SK-N-SH treated with all-trans-retinoic acid at 6 μM for 48 hours (cell line): ENCODE data around the gene SARS2.

Source experiments
- BACH2 ChIP-seq: fragments of 250-450 bp; sonication (Bioruptor Pico); IDR thresholded peaks from 2 replicates; pipeline ENCODE4 v1.9.0; 2021; ENCODE audit warnings: mild to moderate bottlenecking, borderline replicate concordance
- CSDC2 ChIP-seq: fragments of 250-450 bp; sonication (Bioruptor Pico); IDR thresholded peaks from 2 replicates; pipeline ENCODE4 v1.5.0; 2020; ENCODE audit warnings: mild to moderate bottlenecking, moderate library complexity
- CSRNP3 ChIP-seq: fragments of 250-450 bp; sonication (Bioruptor Pico); IDR thresholded peaks from 2 replicates; pipeline ENCODE4 v1.5.1; 2021; ENCODE audit warnings: mild to moderate bottlenecking, moderate library complexity
- ESRRG ChIP-seq: fragments of 250-450 bp; sonication (Bioruptor Pico); IDR thresholded peaks from 2 replicates; pipeline ENCODE4 v1.6.1; 2021; ENCODE audit warnings: mild to moderate bottlenecking
- GLIS3 ChIP-seq: fragments of 250-450 bp; sonication (Bioruptor Pico); IDR thresholded peaks from 2 replicates; pipeline ENCODE4 v1.5.0; 2020; ENCODE audit warnings: mild to moderate bottlenecking, moderate library complexity
- SNAI2 ChIP-seq: fragments of 250-450 bp; sonication (Bioruptor Pico); IDR thresholded peaks from 2 replicates; pipeline ENCODE4 v1.5.0; 2020; ENCODE audit warnings: mild to moderate bottlenecking, moderate library complexity
- TOX ChIP-seq: fragments of 250-450 bp; sonication (Bioruptor Pico); IDR thresholded peaks from 2 replicates; pipeline ENCODE4 v1.8.0; 2021; ENCODE audit warnings: mild to moderate bottlenecking, moderate library complexity, borderline replicate concordance
- ZC3H10 ChIP-seq: fragments of 250-450 bp; sonication (Bioruptor Pico); IDR thresholded peaks from 2 replicates; pipeline ENCODE4 v1.5.1; 2021; ENCODE audit warnings: mild to moderate bottlenecking, moderate library complexity
- ZFP3 ChIP-seq: fragments of 250-450 bp; sonication (Bioruptor Pico); IDR thresholded peaks from 2 replicates; pipeline ENCODE4 v1.5.0; 2020; ENCODE audit warnings: mild to moderate bottlenecking, moderate library complexity
- ZNF565 ChIP-seq: fragments of 450-650 bp; formaldehyde crosslinking; conservative IDR thresholded peaks from 2 replicates; pipeline ENCODE4 v1.5.0; 2020; ENCODE audit warnings: low read depth, mild to moderate bottlenecking, moderate library complexity
- ZNF8 ChIP-seq: fragments of 450-650 bp; formaldehyde crosslinking; IDR thresholded peaks from 2 replicates; pipeline ENCODE4 v1.5.0; 2020; ENCODE audit warnings: mild to moderate bottlenecking, moderate library complexity
- TF ChIP-seq, protein P1 (sequence below): fragments of 250-450 bp; sonication (Bioruptor Pico); IDR thresholded peaks from 2 replicates; pipeline ENCODE4 v1.5.0; 2020; ENCODE audit warnings: mild to moderate bottlenecking, moderate library complexity
- TF ChIP-seq, protein P2 (sequence below): fragments of 250-450 bp; sonication (Bioruptor Pico); IDR thresholded peaks from 2 replicates; pipeline ENCODE4 v1.8.0; 2020; ENCODE audit warnings: mild to moderate bottlenecking, moderate library complexity, borderline replicate concordance

DNA sequence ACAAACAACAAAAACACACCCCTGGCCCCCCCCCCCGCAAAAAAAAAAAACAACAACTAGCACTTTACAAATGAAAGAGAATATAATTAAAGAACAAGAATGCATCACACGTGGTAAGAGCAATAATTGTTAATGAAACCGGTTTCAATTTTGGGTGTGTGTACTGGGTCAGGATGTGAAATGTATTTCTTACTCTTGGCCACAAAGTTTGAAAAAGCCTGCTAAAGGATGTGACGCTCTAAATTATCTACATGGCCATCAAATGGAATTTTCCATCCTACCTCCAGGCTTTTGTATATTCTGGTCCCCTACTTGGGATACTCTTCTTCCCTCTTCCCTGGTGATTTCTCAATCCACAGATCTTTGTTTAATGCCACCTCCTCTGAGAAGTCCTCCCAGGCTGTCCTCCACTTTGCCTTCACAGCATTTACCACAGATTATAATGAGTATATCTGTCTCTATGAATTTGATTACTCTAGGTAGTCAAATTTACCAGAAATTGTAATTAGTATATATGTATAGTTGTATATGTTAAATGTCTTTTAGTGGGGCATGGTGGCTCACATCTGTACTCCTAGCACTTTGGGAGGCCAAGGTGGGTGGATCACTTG lies 2.1 kb downstream of the SARS2 start:
- no peak for TF ChIP-seq CSDC2
- no peak for TF ChIP-seq ZC3H10 (CRISPR knock-in tag)
- no peak for TF ChIP-seq CSRNP3 (CRISPR knock-in tag)
- TF ChIP-seq, protein P1, sequence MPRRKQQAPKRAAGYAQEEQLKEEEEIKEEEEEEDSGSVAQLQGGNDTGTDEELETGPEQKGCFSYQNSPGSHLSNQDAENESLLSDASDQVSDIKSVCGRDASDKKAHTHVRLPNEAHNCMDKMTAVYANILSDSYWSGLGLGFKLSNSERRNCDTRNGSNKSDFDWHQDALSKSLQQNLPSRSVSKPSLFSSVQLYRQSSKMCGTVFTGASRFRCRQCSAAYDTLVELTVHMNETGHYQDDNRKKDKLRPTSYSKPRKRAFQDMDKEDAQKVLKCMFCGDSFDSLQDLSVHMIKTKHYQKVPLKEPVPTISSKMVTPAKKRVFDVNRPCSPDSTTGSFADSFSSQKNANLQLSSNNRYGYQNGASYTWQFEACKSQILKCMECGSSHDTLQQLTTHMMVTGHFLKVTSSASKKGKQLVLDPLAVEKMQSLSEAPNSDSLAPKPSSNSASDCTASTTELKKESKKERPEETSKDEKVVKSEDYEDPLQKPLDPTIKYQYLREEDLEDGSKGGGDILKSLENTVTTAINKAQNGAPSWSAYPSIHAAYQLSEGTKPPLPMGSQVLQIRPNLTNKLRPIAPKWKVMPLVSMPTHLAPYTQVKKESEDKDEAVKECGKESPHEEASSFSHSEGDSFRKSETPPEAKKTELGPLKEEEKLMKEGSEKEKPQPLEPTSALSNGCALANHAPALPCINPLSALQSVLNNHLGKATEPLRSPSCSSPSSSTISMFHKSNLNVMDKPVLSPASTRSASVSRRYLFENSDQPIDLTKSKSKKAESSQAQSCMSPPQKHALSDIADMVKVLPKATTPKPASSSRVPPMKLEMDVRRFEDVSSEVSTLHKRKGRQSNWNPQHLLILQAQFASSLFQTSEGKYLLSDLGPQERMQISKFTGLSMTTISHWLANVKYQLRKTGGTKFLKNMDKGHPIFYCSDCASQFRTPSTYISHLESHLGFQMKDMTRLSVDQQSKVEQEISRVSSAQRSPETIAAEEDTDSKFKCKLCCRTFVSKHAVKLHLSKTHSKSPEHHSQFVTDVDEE (CRISPR knock-in tag): no peak
- no peak for TF ChIP-seq GLIS3 (CRISPR knock-in tag)
- no peak for TF ChIP-seq SNAI2
- no peak for TF ChIP-seq ZFP3 (CRISPR knock-in tag)
- TF ChIP-seq ZNF565 (CRISPR knock-in tag): no peak
- TF ChIP-seq, protein P2, sequence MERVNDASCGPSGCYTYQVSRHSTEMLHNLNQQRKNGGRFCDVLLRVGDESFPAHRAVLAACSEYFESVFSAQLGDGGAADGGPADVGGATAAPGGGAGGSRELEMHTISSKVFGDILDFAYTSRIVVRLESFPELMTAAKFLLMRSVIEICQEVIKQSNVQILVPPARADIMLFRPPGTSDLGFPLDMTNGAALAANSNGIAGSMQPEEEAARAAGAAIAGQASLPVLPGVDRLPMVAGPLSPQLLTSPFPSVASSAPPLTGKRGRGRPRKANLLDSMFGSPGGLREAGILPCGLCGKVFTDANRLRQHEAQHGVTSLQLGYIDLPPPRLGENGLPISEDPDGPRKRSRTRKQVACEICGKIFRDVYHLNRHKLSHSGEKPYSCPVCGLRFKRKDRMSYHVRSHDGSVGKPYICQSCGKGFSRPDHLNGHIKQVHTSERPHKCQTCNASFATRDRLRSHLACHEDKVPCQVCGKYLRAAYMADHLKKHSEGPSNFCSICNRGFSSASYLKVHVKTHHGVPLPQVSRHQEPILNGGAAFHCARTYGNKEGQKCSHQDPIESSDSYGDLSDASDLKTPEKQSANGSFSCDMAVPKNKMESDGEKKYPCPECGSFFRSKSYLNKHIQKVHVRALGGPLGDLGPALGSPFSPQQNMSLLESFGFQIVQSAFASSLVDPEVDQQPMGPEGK (CRISPR knock-in tag): no peak
- TF ChIP-seq BACH2 (CRISPR knock-in tag): no peak
- no peak for TF ChIP-seq TOX (CRISPR knock-in tag)
- TF ChIP-seq ESRRG (CRISPR knock-in tag): no peak
- no peak for TF ChIP-seq ZNF8 (CRISPR knock-in tag)
